Vagina (tissue), 2 donors: Measurements from ENCODE around the gene HEYL. TPM values are rescaled to one million over a fixed set of nuclear protein-coding genes. Genes with fewer than 3 reads are reported as not detected.
A peak's percentile ranks its signal among the peaks of the same experiment; 100 is the strongest.

Experiments
- DNase-seq, 2 donors: peaks; one replicate each; pipeline ENCODE4 v3.0.0-alpha.2; 2017; ENCODE audit errors: extremely low spot score in 2 of 2
- H3K27ac ChIP-seq: fragments of 200-600 bp; sonication (generic); one replicate; pipeline ENCODE4 v1.5.1; 2019
- H3K27me3 ChIP-seq: fragments of 200-600 bp; sonication (generic); one replicate; pipeline ENCODE4 v1.5.1; 2019
- H3K36me3 ChIP-seq, 2 donors: fragments of 200-600 bp; sonication (generic); one replicate each; pipeline ENCODE4 v1.5.1; 2017 to 2019
- H3K4me1 ChIP-seq: fragments of 200-600 bp; sonication (generic); one replicate; pipeline ENCODE4 v1.5.1; 2019
- H3K4me3 ChIP-seq, 2 donors: fragments of 200-600 bp; sonication (generic); 1 replicate in 1 of 2; 2 replicates in 1 of 2; pipeline ENCODE4 v1.5.1; 2016 to 2019
- H3K9me3 ChIP-seq: fragments of 200-600 bp; sonication (generic); one replicate; pipeline ENCODE4 v1.5.1; 2019
- CTCF ChIP-seq, 3 experiments: fragments of 450-650 bp in 2 of 3; fragments of 200-600 bp in 1 of 3; sonication (generic) in 1 of 3; IDR thresholded peaks; one replicate each; pipeline ENCODE4 v1.5.1; 2017 to 2019; ENCODE audit warnings: antibody characterized with exemption in 3 of 3, mild to moderate bottlenecking in 2 of 3, moderate library complexity in 2 of 3
- POLR2A ChIP-seq, 2 donors: fragments of 450-650 bp; IDR thresholded peaks; one replicate each; pipeline ENCODE4 v1.6.1; 2017; ENCODE audit warnings: antibody characterized with exemption in 2 of 2, mild to moderate bottlenecking in 2 of 2, moderate library complexity in 2 of 2
- POLR2AphosphoS5 ChIP-seq, 2 donors: sonication (generic); formaldehyde crosslinking; IDR thresholded peaks; one replicate each; pipeline ENCODE4 v1.9.0; 2017; ENCODE audit warnings: antibody characterized with exemption in 2 of 2, mild to moderate bottlenecking in 2 of 2, low read depth in 1 of 2; ENCODE audit not compliant: insufficient read depth in 1 of 2
- intact Hi-C: fragments of 100-400 bp; cut with DNase I; formaldehyde crosslinking; loops from one replicate; pipeline ENCODE4 v1.15.1; 2023
- total RNA-seq: library from RNA; depleted of rRNA; stranded (reverse); fragments of >200 nt; gene quantifications from one replicate; pipeline ENCODE4 v1.2.3, GENCODE V29; 2016

Gene HEYL
- total RNA-seq, 1 donor from 2014 or later, result 8.8 TPM

DNA sequence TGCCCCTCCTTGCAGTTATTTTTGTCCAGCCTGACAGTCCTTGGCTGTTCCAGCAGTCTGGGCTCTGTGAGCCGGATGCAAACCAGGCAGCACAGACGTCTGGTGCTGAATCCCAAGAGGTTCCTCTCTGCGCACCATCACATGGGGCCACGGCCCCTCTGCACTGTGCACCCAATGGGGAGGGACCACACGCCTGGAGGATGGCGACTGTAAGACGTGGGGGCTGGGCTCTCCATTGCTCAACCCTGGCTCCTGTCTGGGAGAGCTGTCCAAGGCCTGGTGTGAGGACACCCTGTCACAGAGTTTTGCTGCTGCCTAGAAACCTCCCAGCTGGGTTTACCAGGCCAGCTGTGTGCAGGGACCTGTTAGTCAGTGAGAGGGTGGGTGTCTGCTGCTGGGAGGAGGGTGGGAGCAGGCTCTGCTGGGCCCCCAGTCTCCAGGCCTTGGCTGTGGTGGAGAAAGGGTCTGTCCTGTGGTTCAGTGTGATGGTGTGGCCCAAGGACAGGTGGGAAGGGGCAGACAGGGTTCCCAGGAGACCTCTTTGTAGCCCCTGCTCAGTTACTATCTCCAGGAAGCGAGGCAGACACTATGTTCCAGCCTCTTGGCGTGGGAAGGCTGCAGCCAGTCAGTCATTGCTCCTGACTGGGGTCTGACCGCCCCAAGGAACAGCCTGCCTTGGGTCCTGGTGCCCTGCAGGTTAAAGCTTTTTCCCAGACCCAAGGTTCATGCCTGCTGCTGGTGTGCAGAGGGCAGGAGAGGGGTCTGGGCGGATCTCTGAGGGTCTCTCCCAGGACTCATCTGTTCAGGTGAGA is 13.8 kb downstream of the HEYL start:
- no peak for DNase-seq
- Histone ChIP-seq H3K27ac (peak overlapping the region; percentile 47), H3K4me1 (peaks cover 18% of the 10 kb centered on the region), H3K4me3 (no peak overlapping the region), H3K27me3 (no peaks in the 10 kb centered on the region), H3K9me3 (no peaks in the 10 kb centered on the region), H3K36me3 (no peaks in the 10 kb centered on the region)
- TF ChIP-seq POLR2AphosphoS5 (IDR thresholded peaks at IDR 0.05; ENCODE audit: insufficient read depth in 1 of 2, low read depth in 1 of 2) (peak; percentile 71 to 93), CTCF (IDR thresholded peaks at IDR 0.05) (no peak), POLR2A (IDR thresholded peaks at IDR 0.05) (no peak)
- intact Hi-C loops, result no loop called here

- no peak overlapping the region for H3K4me3 ChIP-seq
- H3K27ac ChIP-seq, result no peak overlapping the region
- H3K36me3 ChIP-seq, result no peaks in the 10 kb centered on the region
- no peak for DNase-seq
- no peak for TF ChIP-seq POLR2AphosphoS5 (IDR thresholded peaks at IDR 0.05; ENCODE audit: insufficient read depth in 1 of 2, low read depth in 1 of 2)
- TF ChIP-seq POLR2A (IDR thresholded peaks at IDR 0.05), result no peak
- TF ChIP-seq CTCF (IDR thresholded peaks at IDR 0.05), result no peak
- H3K9me3 ChIP-seq, result no peaks in the 10 kb centered on the region
- peaks cover 18% of the 10 kb centered on the region for H3K4me1 ChIP-seq
- intact Hi-C loops, result no loop called here
- H3K27me3 ChIP-seq, result no peaks in the 10 kb centered on the region
Observed at GRCh38 chr1:39625009-39625408, 14.4 kb downstream of the HEYL start.

- TF ChIP-seq POLR2AphosphoS5 (IDR thresholded peaks at IDR 0.05; ENCODE audit: insufficient read depth in 1 of 2, low read depth in 1 of 2), result peak in 1 of 2 donors; percentile 22
- no peak for TF ChIP-seq POLR2A (IDR thresholded peaks at IDR 0.05)
- no peaks in the 10 kb centered on the region for H3K36me3 ChIP-seq
- no peaks in the 10 kb centered on the region for H3K9me3 ChIP-seq
- DNase-seq, result no peak
- no peak overlapping the region for H3K27ac ChIP-seq
- no peaks in the 10 kb centered on the region for H3K27me3 ChIP-seq
- intact Hi-C loops, result no loop called here
- no peak overlapping the region for H3K4me3 ChIP-seq
- H3K4me1 ChIP-seq, result peaks cover 18% of the 10 kb centered on the region
Observed at GRCh38 chr1:39623053-39623452, 16.4 kb downstream of the HEYL start.

GRCh38 chr1:39622427-39622826 is 17.0 kb downstream of the HEYL start:
- Histone ChIP-seq H3K4me3 (no peak overlapping the region), H3K4me1 (peaks cover 18% of the 10 kb centered on the region), H3K36me3 (no peaks in the 10 kb centered on the region), H3K9me3 (no peaks in the 10 kb centered on the region), H3K27me3 (no peaks in the 10 kb centered on the region), H3K27ac (no peak overlapping the region)
- TF ChIP-seq POLR2AphosphoS5 (IDR thresholded peaks at IDR 0.05; ENCODE audit: insufficient read depth in 1 of 2, low read depth in 1 of 2) (no peak), CTCF (IDR thresholded peaks at IDR 0.05) (no peak), POLR2A (IDR thresholded peaks at IDR 0.05) (no peak)
- intact Hi-C loops, result no loop called here
- DNase-seq, result no peak

DNA sequence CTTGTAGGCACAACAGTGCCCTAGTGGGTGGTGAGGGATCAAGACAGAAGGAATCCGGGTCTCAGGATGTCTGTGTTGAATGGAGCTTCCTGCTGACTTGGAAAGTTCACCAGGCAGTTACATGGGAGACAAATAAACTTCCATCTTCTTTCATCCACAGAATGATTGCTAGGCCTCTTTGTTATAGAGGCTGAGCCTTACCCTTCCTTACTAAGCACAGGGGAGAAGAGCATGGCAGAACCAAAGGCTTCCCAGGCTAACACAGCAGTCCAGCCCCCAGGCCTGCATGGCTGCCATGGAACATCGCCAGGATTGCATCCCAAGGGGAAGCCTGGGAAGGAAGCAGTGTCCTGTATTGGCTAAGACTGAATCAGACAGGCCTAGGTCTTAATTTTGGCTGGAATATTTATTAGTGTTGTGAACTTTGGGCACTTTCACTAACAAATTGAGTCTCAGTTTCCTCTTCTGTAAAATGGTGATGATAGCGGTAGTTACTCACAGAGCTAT is 18.7 kb downstream of the HEYL start:
- Histone ChIP-seq H3K27me3 (no peaks in the 10 kb centered on the region), H3K36me3 (no peaks in the 10 kb centered on the region), H3K9me3 (no peaks in the 10 kb centered on the region), H3K4me3 (no peak overlapping the region), H3K4me1 (peaks cover 8% of the 10 kb centered on the region), H3K27ac (no peak overlapping the region)
- DNase-seq, result no peak
- TF ChIP-seq POLR2AphosphoS5 (IDR thresholded peaks at IDR 0.05; ENCODE audit: insufficient read depth in 1 of 2, low read depth in 1 of 2) (no peak), CTCF (IDR thresholded peaks at IDR 0.05) (no peak), POLR2A (IDR thresholded peaks at IDR 0.05) (no peak)
- intact Hi-C loops, result no loop called here
